Peyer's patch (tissue), 4 donors: Measurements from ENCODE around the gene ATXN1.
"Not testable (repeated sequence)": the region's sequence is repeated elsewhere in the genome, so short reads cannot be mapped to it uniquely, and the experiment has no call there.

Source experiments
- CTCF ChIP-seq, 6 experiments: fragments of 450-650 bp in 4 of 6; fragments of 200-600 bp in 2 of 6; sonication (generic) in 1 of 6; IDR thresholded peaks; one replicate each; pipeline ENCODE4 v1.5.1; 2017 to 2019; ENCODE audit warnings: antibody characterized with exemption in 6 of 6, mild to moderate bottlenecking in 3 of 6, moderate library complexity in 1 of 6
- POLR2A ChIP-seq, 2 donors: fragments of 450-650 bp; IDR thresholded peaks; one replicate each; pipeline ENCODE4 v1.5.1; 2017; ENCODE audit warnings: antibody characterized with exemption in 2 of 2, mild to moderate bottlenecking in 2 of 2, moderate library complexity in 2 of 2

GRCh38 chr6:16463246-16463645 lies 298.0 kb downstream of the ATXN1 start:
- TF ChIP-seq CTCF, POLR2A (IDR thresholded peaks at IDR 0.05): not testable (repeated sequence)
